GM20431 (cell line): ENCODE results near the gene ATP13A2.

Source experiments
- in situ Hi-C: fragments of 300-500 bp; cut with MseI, MboI; formaldehyde crosslinking; loops from one replicate; pipeline ENCODE4 v1.15.0; 2020; ENCODE audit warnings: low sequenced_read_pairs; ENCODE audit not compliant: unreplicated experiment

The ATP13A2 gene

GRCh38 chr1:17011439-17012307, at the start of gene ATP13A2:
ATP13A2 (minus strand) TSS chr1:17011928; CDS start chr1:17011738, 190 bp downstream.
- in situ Hi-C loops: no loop called here

GRCh38 chr1:17061486-17061885, 49.8 kb upstream of the ATP13A2 start:
- in situ Hi-C loops: loop anchor here (25.0 kb wide), 1 partner anchor 176 kb away; the partner anchor contains the start of gene PADI3

DNA sequence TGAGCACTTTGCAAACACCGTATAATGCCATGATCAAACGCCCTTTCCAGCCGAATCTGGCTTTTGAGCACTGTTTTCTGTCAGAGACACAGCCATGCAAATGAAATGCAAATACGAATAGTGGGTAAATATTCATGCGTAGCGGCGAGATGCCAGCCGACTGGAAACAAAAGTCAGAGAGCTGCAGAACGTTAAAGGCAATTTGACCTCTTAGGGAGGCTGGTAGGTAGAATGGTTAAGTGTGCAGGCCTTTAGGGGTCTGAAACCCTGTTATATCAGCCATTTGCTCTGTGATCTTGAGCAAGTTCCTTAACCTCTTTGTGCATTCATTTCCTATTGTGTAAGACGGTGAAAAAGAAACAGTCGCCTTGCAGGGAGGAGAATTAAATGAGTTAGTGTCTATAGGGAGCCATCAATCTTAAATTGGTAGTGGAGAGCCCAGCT, 48.6 kb upstream of the ATP13A2 start:
- in situ Hi-C loops: loop anchor here (25.0 kb wide), 1 partner anchor 177 kb away; the partner anchor contains the start of gene PADI3

GRCh38 chr1:17059391-17060305, 47.9 kb upstream of the ATP13A2 start:
- in situ Hi-C loops: loop anchor here (25.0 kb wide), 1 partner anchor 178 kb away; the partner anchor contains the start of gene PADI3

GRCh38 chr1:17056551-17056950, 44.8 kb upstream of the ATP13A2 start:
- in situ Hi-C loops: loop anchor here (25.0 kb wide), 1 partner anchor 181 kb away; the partner anchor contains the start of gene PADI3

DNA sequence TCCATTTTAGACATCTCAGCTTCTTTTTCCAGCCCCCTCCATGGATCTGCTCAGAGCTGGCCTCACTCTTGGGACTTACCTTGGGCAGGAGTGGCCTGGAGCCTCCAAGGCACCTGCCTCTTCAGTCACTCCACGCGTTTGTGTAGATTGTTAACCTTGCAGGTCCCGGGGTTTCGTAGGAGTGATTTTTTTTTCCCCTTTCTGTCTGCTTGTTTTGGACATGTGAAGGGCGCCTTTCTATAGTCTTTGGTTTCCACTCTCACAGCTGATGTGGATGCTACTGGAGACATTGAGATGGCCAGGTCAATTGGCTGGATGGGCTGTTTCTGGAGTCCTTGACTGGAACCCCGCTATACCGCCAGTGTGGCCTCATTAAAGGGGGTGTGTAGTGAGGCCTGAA, 44.1 kb upstream of the ATP13A2 start:
- in situ Hi-C loops: loop anchor here (25.0 kb wide), 1 partner anchor 182 kb away; the partner anchor contains the start of gene PADI3

GRCh38 chr1:17053685-17054410, 42.1 kb upstream of the ATP13A2 start, which contains the start of gene SDHB:
SDHB (minus strand) TSS chr1:17054032; CDS start chr1:17054019, 13 bp downstream.
- in situ Hi-C loops: loop anchor here (25.0 kb wide), 1 partner anchor 183 kb away; the partner anchor contains the start of gene PADI3

GRCh38 chr1:17053086-17053684, 41.5 kb upstream of the ATP13A2 start:
- in situ Hi-C loops: loop anchor here (25.0 kb wide), 1 partner anchor 184 kb away; the partner anchor contains the start of gene PADI3

- in situ Hi-C loops: loop anchor here (25.0 kb wide), 1 partner anchor 185 kb away; the partner anchor contains the start of gene PADI3
These were observed 40.9 kb upstream of the ATP13A2 start for GRCh38 chr1:17052641-17053040.

DNA sequence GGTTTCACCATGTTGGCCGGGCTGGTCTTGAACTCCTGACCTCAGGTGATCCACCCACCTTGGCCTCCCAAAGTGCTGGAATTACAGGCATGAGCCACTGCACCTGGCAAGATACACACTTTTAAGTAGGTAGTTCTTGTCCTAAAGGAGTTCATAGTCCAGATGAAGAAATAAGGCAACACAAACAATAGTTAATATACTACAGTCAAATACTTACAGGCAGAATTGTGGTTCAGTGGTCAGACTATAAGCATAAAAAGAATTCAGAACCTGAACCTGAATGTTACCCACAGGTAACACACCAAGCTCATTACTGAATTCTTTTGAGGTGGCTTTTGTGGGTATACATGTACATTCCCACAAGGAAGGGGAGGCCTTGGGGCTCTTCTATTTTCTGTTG, 40.3 kb upstream of the ATP13A2 start:
- in situ Hi-C loops: loop anchor here (25.0 kb wide), 1 partner anchor 185 kb away; the partner anchor contains the start of gene PADI3

DNA sequence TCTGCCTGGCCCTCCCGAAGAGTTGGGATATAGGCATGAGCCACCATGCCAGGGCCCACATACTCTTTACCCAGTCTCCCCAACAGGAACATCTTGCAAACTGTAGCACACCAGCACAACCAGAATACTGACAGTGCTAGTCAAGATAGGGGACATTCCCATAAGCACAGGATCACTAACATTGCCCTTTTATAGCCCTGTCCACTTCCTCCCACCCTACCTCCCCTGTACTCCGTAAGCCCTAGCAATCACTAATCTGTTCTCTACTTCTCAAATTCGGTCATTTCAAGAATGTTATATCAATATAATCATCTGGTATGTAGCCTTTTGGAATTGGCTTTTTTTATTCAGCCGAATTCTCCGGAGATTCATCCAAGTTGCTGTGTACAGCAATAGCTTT, 36.2 kb upstream of the ATP13A2 start:
- in situ Hi-C loops: no loop called here

DNA sequence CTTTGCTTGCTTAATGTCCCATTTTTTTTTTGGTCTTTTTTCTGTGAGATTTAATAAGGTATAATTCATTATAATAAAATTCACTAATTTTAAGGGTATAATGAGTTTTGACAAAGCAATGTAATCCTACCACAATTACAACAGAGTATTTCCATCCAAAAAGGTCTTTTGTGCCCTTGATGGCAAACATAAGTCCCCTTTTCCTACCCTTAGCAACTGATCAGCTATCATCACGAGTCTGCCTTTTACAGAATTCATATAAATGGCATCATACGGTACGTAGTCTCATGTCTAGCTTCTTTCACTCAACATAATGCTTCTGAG, 34.6 kb upstream of the ATP13A2 start:
- in situ Hi-C loops: no loop called here

- in situ Hi-C loops: no loop called here
These were observed 34.1 kb upstream of the ATP13A2 start for GRCh38 chr1:17045634-17046333.

DNA sequence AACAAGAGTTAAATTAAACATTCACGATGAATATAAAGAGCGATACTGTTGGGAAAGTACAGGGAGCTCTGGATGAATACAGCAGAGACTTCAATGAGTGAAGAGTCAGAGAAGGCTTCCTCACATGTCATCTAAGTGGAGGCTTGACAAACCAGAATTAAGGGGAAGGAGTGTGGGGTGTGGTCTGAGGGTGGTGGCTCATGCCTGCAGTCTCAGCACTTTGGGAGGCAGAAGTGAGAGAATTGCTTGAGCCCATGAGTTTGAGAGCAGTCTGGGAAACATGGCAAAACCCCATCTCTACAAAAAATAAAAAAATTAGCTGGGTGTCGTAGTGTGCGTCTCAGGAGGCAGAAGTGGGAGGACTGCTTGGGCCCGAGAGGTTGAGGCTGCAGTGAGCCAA, 33.4 kb upstream of the ATP13A2 start:
- in situ Hi-C loops: no loop called here

DNA sequence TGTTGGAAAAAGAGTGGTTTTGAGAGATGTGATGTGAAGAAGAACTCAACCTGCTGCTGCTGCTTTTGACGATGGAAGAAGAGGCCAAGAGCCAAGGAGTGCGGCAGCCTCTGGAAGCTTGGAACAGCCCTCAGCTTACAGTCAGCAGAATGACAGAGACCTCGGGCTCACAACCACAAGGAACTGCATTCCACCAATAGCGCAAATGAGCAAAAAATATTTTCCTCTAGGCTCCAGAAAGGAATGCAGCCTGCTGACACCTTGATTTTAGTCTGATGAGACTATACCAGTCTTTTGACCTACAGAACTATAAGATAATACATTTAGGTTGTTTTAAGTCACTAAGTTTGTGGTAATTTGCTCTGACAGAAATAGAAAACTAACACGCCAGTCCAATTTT, 31.9 kb upstream of the ATP13A2 start:
- in situ Hi-C loops: no loop called here

GRCh38 chr1:17040135-17040534, 28.4 kb upstream of the ATP13A2 start:
- in situ Hi-C loops: no loop called here

GRCh38 chr1:17039522-17039921, 27.8 kb upstream of the ATP13A2 start:
- in situ Hi-C loops: no loop called here

DNA sequence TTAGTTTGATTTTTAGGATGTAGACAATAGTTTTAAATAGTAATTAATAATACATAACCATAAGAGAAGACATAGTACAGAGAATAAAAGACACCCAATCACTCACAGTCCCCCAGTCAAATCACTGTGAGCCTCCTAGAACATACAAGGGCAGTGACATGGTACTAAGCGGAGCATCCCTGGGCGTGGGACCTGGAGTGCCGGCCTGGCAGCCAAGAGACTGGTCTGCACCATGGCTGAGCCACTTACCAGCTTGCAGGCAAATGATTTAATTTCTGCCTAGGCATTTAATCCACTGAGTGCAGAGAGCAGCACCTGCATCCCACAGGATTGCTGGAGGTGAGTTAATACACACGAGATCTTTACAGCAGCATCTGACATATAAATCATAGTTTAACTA, 21.8 kb upstream of the ATP13A2 start:
- in situ Hi-C loops: no loop called here
